Panc1 (cell line): ENCODE results near the gene DUOXA1.

Experiments
- CTCF ChIP-seq: fragments of 450-650 bp; IDR thresholded peaks from 2 replicates; pipeline ENCODE4 v1.5.1; 2017; ENCODE audit warnings: mild to moderate bottlenecking
- POLR2AphosphoS5 ChIP-seq: IDR thresholded peaks from 2 replicates; pipeline ENCODE4 v1.6.1; 2012; ENCODE audit warnings: mild to moderate bottlenecking, low read depth, low read length, moderate library complexity
- SIN3A ChIP-seq: IDR thresholded peaks from 2 replicates; pipeline ENCODE4 v1.6.1; 2012; ENCODE audit warnings: low read depth, mild to moderate bottlenecking, low read length, moderate library complexity, borderline replicate concordance; ENCODE audit not compliant: insufficient read depth

- TF ChIP-seq CTCF (no peak), SIN3A (no peak), POLR2AphosphoS5 (no peak)
These were observed 6.7 kb upstream of the DUOXA1 start for GRCh38 chr15:45136378-45136764.
